ENCODE data around the gene GRIA1.
"Not testable (repeated sequence)": the region's sequence is repeated elsewhere in the genome, so short reads cannot be mapped to it uniquely, and the experiment has no call there.

Gene GRIA1

DNA sequence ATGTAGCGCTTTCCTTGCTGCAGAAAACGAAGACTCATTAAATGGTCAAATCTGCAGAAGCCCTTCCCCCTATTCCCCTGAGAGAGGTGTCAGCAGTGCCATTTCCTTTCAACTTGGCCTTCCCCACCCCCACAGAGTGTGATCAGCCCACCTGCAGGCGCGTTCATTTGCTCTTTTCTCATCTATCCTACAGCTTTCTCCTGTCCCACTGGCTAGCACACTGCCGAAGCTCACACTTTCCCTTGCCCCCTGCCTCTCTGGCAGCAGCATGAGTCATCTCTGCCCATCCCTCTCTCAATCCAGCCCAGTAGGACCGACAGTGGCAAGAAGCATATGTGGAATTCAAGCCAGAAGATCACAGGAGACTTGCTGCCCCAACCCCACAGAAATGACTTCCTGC, 334.4 kb downstream of the GRIA1 start:
- Mint-ChIP-seq H3K27ac (no peak overlapping the region), H3K36me3 (ENCODE audit: low read depth) (no peaks in the 10 kb centered on the region), H3K4me1 (ENCODE audit: low read depth) (no peaks in the 10 kb centered on the region), H3K9me3 (peaks cover 4% of the 10 kb centered on the region), H3K27me3 (no peaks in the 10 kb centered on the region), H3K4me3 (no peak overlapping the region)

GRCh38 chr5:153827397-153827796, 336.9 kb downstream of the GRIA1 start:
- Mint-ChIP-seq H3K9me3 (peaks cover 4% of the 10 kb centered on the region), H3K4me3 (no peak overlapping the region), H3K4me1 (ENCODE audit: low read depth) (no peaks in the 10 kb centered on the region), H3K36me3 (ENCODE audit: low read depth) (no peaks in the 10 kb centered on the region), H3K27me3 (no peaks in the 10 kb centered on the region), H3K27ac (no peak overlapping the region)

GRCh38 chr5:153829510-153830065, 339.1 kb downstream of the GRIA1 start:
- Mint-ChIP-seq H3K27me3 (no peaks in the 10 kb centered on the region), H3K9me3 (peaks cover 4% of the 10 kb centered on the region), H3K4me3 (no peak overlapping the region), H3K27ac (no peak overlapping the region), H3K36me3 (ENCODE audit: low read depth) (no peaks in the 10 kb centered on the region), H3K4me1 (ENCODE audit: low read depth) (no peaks in the 10 kb centered on the region)

DNA sequence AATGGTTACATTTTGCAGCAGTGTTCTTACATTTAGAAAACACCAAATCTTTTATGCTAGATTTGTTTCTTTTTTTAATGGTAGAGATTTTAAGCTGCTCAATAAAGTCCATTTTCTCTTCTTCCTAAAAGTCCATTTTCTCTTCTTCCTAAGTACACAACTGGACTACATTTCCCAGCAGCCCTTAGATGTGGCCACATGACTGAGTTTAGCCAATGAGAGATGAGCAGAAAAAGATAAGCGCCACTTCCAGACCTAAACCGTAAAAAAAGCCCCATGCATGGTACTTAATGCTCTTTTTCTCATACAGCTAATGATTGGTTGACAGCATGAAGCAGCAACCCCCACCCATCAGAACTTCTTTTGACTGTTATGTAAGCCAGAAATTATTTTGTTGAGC, 341.5 kb downstream of the GRIA1 start:
- Mint-ChIP-seq H3K4me1 (ENCODE audit: low read depth) (no peaks in the 10 kb centered on the region), H3K27me3 (no peaks in the 10 kb centered on the region), H3K36me3 (ENCODE audit: low read depth) (no peaks in the 10 kb centered on the region), H3K9me3 (no peaks in the 10 kb centered on the region), H3K4me3 (no peak overlapping the region), H3K27ac (no peak overlapping the region)

DNA sequence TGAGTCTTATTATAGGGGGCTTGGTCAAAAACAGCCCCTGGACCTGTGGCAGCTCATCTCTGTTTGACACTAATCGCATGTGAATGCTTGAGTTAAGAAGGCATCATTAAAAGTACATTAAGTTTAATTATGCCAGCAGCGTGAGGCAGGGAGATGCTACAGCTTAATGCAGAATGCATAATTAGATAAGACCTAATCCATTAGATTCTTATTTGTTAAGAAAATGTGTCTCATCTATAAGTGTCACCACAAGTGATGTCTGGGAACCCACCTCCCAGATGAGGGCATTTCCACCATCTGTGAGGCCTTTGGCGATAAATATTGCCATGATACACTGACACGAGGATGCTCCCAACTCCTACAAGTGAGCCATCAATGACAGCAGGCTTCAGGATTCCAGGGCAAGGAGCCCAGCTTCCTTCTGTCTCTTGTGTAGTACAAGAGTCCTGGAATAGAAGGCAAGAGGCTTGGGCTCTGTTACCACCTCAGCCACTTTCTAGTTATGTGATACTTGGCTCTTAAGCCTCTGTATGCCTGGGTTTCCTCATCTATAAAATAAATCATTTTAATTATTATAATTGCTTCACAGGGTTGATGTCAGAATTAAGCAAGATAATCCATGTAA, 345.5 kb downstream of the GRIA1 start:
- H3K4me3 Mint-ChIP-seq, result no peak overlapping the region
- no peak overlapping the region for H3K27ac Mint-ChIP-seq

DNA sequence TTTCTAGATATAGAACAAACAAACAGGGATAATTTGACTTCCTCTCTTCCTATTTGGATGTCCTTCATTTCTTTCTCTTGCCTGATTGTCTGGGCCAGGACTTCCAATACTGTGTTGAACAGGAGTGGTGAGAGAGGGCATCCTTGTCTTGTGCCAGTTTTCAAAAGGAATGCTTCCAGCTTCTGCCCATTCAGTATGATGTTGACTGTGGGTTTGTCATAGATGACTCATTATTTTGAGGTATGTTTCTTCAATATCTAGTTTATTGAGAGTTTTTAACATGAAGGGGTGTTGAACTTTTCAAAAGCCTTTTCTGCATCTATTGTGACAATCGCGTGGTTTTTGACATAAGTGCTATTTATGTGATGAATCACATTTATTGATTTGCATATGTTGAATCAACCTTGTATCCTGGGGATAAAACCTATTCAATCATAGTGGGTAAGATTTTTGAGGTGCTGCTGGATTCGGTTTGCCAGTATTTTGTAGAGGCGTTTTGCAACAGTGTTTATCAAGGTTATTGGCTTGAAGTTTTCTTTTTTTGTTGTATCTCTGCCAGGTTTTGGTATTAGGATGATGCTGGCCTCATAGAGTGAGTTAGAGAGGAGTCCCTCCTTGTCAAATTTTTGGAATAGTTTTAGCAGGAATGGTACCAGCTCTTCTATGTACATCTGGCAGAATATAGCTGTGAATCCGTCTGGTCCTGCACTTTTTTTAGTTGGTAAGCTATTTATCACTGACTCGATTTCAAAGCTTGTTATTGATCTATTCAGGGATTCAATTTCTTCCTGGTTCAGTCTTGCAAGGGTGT, 359.0 kb downstream of the GRIA1 start:
- H3K36me3 Mint-ChIP-seq (ENCODE audit: low read depth); H3K27ac Mint-ChIP-seq; H3K4me1 Mint-ChIP-seq (ENCODE audit: low read depth); H3K4me3 Mint-ChIP-seq; H3K9me3 Mint-ChIP-seq; H3K27me3 Mint-ChIP-seq: not testable (repeated sequence)

More for the DNA sequence above, 345.5 kb downstream of the GRIA1 start:
- H3K36me3 Mint-ChIP-seq (ENCODE audit: low read depth), result no peaks in the 10 kb centered on the region
- no peaks in the 10 kb centered on the region for H3K27me3 Mint-ChIP-seq
- no peaks in the 10 kb centered on the region for H3K4me1 Mint-ChIP-seq (ENCODE audit: low read depth)
- no peaks in the 10 kb centered on the region for H3K9me3 Mint-ChIP-seq

GRCh38 chr5:153860195-153860886, 369.9 kb downstream of the GRIA1 start:
- Mint-ChIP-seq H3K9me3 (no peaks in the 10 kb centered on the region), H3K4me1 (ENCODE audit: low read depth) (no peaks in the 10 kb centered on the region), H3K27ac (no peak overlapping the region), H3K36me3 (ENCODE audit: low read depth) (no peaks in the 10 kb centered on the region), H3K4me3 (no peak overlapping the region), H3K27me3 (peaks cover 4% of the 10 kb centered on the region)

DNA sequence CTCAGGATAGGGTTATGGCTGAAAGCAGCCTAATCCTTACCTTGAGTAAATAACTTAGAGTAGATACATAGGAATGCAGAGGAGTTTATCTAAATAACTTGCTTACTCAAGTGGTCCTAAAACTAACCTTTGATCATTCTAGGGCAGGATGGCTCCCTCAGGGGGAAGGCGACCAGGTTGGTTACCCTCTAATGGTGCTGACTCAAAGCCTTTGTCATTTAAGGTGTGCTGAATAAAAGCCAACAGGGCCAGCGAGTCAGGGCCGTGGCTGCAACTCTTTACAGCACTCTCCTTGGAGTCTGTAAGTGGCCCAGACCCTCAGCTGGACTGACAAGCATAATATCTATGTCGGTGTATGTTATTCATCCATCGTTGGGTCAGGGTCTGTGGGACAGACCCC, 372.4 kb downstream of the GRIA1 start:
- not testable (repeated sequence) for H3K27ac Mint-ChIP-seq; H3K9me3 Mint-ChIP-seq; H3K4me3 Mint-ChIP-seq; H3K27me3 Mint-ChIP-seq; H3K4me1 Mint-ChIP-seq (ENCODE audit: low read depth); H3K36me3 Mint-ChIP-seq (ENCODE audit: low read depth)
